Stimulated activated CD4-positive, alpha-beta T cell treated with anti-CD3 and anti-CD28 coated beads, TNF-alpha, amount 100 ng/mL, for 4 hours (primary cell): Measurements from ENCODE around the gene CD209.

Source experiments
- DNase-seq, 3 experiments: peaks; one replicate each; pipeline ENCODE4 v3.0.0-alpha.2; 2020; ENCODE audit warnings: low read depth in 3 of 3

The CD209 gene

DNA sequence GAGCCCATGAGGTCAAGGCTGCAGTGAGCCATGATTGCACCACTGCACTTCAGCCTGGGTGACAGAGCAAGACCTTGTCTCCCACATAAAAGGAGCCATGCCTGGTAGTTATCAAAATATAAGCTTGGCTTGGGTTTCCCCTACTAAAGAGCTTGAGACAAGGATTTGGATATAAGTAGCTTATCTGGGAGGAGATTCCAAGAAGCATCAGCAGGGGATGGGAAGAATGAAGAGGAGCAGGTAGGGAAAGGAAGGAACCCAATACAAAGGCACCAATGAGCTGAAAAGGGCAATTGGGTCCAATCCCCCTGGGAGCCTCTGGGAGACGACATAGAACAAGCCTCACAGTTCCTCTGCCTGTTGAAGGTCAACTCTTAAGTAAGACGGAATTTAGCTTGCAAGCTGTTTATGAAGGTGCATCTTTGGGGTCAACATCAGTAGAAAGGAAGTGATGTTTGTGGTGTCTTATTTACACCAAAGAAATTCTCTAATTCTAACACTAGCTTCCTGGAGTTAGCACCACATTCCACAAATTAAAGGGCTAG lies 8.1 kb downstream of the CD209 start:
- DNase-seq: no peak

DNA sequence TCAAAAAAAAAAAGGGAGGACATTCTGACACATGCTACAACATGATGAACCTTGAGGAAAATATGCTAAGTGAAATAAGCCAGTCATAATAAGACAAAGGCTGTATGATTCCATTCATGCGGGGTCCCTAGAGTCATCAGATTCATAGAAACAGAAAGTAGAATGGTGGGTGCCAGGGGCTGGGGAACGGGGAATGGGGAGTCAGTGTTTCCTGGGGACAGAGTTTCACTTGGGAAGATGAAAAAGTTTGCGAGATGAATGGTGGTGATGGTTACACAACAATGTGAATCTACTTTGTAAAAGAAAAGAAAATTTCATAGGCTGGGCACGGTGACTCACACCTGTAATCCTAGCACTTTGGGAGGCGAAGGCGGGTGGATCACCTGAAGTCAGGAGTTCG lies 9.3 kb downstream of the CD209 start:
- no peak for DNase-seq

DNA sequence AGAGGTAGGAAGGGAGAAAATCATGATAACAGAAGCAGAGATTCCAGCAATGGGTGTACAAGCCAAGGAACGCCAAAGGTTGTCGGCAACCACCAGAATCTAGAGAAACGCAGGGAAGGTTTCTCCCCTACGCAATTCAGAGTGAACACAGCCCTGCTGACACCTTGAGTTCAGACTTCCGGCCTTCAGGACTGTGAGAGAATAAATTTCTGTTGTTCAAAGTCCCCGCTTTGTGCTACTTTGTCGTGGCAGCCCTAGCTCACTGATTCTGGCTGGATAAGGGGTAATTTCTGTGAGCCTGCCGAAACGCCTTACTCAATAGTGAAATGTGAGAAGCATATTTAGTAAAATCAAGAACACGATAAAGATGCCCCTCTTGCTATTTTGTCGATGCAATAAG lies 10.1 kb downstream of the CD209 start:
- DNase-seq: no peak

DNA sequence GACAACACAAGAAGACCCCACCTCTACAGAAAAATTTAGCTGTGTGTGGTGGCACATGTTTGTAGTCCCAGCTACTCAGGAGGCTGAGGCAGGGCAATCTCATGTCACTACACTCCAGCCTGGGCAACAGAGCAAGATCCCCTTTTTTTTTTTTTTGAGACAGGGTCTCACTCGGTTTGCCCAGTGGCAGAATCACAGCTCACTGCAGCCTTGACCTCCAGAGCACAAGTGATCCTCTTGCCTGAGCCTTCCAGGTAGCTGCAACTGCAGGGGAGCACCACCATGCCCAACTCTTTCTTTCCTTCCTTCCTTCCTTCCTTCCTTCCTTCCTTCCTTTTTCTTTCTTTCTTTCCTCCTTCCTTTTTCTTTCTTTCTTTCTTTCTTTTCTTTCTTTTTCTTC lies 11.2 kb downstream of the CD209 start:
- no peak for DNase-seq

DNA sequence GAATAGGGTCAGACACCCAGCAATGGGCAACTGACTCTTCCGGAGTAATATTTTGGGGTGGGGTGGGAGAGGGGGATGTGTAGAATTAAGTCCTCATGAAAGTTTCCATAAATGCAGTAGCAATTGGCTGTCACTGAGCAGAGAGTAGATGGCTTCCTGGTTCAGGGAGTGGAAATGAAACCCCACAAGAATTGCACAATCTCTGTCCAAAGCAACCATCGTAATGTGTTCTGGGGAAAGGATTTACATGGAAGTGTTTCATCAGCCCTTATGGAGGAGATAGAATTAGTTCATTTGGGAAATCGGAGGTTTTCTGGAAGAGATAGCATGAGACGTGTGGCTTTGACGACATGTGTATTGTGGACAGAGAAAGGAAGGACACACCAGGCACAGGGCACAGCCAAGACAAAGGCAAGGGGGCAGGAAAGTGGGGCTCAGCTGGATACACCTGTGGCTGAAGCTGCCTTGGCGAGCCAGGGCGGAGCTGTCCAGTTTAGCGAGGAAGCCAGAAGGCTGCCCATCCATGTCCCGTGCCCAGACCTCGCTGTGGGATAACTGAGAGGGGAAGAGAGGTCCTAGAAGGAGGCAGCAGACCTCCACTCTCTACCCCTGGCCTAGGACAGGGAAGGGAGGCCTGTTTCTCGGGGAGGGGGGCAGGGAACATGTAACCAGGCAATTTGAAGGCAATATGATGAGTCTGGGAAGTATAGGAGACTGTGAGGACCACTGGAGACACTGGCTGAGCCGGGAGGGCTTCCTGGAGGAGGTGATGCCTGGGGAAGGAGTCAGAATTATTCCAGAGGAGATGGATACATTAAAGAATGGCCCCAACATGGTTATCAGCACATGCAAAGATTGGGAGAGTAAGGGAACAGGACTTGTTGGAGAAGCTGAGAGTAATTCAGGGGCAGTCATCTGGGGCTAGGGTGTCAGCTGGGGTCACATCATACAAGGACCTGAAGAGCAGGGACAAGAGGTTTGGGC lies 12.8 kb downstream of the CD209 start:
- no peak for DNase-seq

DNA sequence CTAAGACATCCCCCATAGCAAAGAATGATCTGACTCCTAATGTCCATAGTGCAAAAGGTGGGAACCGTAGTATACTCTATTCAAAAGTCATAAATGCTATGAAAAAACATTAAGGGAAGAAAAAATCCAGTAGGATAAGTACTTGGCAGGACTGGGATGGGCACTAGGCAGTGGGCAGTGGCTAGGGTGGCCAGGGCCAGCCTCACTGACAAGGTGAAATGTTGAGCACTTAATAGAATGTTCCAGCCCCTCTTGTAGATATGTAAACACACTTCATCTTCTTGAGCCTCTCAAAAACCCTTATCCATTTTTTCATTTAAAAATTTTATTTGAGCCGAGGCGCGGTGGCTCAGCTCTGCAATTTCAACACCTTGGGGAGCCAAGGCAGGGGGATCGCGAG lies 14.0 kb downstream of the CD209 start:
- no peak for DNase-seq

DNA sequence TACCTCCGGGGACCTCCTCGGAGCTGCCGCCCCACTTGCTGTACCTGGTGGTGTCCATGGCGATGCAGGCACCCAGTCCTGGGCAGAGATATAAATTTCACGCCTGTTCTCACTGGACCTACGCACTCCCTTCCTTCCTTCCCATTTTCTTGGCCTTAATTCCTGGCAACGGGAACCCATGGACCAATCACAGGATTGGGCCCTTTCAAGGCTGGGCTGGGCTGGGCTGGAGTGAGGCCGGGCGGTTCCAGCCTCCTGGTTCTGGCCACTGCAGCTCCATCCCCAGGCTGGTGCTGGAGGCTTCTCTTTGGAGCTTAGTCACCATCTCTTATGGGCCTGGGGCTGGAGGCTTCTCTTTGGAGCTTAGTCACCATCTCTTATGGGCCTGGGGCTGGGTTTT lies 15.3 kb downstream of the CD209 start, which contains the start of gene CLEC4G:
Gene CLEC4G, minus strand, starts transcription at position 66 of the 400 bp plus-strand sequence. Its CDS starts 8 bp downstream, at position 58.
- no peak for DNase-seq

DNA sequence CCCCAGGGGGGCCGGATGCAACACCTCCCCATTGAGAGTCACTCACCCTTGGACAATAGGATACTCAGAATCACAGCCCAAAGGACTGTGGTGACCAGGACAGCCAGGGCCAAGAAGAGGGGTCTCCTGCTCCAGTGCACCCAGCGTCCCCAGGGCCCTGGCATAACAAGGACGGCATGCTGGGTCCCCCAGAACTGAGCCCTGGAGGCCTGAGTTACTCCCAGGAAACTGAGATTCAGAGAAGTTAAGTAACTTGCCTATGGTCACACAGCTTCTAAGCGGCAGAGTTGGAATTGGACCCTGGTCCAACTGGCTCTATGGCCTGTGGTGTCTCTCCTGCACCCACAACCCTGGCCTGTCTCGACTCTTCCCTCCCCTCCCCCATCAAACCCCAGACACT lies 15.7 kb downstream of the CD209 start:
- no peak for DNase-seq

DNA sequence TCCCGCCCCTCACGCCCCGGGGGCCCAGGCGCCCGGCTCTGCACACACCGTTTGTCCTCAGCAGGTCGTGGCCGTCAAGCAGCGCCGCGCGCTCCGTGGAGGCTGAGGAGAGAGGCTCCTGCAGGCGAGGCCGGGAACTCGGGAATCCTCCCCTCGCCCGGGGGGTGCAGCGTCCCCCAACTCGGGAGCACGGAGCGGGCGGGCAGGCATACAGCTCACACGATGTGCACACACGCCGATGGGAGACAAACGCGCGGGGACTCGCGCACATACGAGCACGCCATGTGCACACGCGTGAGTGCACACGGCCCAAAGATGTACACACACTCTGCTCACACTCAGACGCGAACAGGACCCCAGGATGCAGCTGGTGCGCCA lies 16.1 kb downstream of the CD209 start:
- DNase-seq: no peak

DNA sequence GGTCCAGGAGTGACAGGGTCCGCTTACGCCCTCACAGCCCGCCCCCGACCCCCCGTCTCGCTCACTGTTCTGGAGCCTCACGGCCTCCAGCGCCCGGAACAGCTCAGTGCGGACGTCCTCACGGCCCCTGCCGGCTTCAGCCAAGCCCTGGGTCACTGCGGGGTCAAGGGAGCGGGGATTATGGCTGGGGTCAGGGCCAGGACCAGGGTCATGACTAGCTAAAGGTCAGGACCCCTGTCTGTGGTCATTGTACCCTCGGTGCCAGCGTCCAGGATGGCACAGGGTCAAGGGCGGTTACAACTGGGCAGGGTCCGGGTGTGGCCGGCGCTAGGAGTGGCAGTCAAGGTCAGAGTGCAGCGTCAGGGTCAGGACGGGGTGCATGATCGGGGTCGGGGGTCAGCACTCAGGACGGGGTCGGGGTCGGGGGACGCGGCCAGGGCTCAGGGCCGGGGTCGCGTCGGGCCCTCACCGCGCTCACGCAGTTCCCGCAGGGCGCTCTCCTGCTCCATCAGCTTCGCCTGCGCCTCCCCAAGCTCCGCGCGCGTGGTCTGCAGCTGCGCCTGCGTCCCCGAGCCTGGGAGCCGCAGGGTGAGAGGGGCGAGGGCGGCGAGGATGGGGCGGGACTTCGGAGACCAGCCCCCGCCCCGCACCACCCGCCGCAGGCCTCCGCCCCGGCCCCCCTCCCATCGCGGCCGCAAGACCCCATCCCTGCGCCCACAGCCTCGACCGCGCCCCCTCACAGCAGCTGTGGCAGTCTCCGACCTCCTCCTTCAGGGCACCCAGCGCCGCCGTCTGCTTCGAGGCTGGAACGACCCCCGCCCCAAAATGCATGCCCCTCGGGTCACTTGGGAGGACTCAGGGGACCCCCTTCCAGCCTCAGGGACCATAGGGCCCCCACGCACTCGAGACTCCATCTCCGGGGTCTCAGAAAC lies 16.8 kb downstream of the CD209 start:
- DNase-seq: no peak

DNA sequence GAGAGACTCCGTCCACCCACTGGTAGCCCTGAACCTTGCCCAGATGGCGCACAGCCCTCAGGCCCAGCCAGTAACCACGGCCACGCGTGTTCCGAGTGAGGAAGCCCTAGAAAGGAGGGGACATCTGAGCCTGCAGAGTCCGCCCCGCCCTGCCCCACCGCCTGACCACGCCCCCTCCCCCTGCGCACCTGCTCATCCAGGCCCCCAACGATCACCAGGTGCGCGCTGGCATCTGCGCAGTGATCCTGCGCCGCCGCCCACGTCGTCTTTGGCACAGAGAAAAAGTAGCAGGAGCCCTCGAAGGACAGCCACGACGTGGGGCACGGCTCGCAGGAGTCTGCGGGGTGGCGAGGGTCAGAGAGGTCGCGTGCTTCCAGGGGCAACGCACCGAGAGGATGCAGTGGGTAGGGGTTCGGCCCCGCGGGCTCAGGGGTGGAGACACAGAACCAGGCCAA lies 17.5 kb downstream of the CD209 start:
- DNase-seq: no peak

DNA sequence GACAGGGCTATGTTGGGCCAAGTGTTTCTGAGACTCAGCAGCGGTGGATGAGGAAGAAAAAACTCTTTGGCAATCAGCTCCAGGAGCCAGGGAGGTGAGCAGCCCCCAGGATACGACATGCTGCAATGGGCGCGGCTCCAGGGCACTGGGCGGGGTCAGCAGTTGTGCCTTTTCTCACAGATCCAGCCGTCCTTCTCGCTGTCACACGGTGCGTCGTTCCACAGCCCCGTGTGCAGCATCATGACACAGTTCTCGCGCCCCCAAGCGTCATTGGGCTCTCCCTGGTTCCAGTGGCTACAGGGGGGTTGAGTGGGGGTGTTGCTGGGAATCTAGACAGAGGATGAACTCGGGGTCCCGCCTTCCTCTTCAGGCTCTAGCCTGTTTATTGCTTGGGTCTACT lies 18.1 kb downstream of the CD209 start:
- DNase-seq: no peak

DNA sequence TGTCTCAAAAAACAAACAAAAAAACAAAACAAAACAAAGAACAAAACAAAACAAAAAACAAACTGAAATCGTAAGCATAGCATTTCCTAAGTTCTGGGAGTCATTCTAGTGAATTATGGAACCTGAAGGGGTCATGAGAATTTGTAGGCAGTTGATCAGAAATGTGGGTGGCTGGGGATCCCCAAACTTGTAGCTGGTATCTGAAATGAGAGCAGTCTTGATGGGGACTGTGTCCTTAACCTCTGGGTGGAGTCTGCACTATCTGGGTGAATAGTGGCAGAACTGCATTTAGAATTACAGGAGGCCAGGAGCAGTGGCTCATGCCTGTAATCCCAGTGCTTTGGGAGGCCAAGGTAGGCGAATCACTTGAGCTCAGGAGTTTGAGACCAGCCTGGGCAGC lies 21.5 kb downstream of the CD209 start:
- DNase-seq: no peak

DNA sequence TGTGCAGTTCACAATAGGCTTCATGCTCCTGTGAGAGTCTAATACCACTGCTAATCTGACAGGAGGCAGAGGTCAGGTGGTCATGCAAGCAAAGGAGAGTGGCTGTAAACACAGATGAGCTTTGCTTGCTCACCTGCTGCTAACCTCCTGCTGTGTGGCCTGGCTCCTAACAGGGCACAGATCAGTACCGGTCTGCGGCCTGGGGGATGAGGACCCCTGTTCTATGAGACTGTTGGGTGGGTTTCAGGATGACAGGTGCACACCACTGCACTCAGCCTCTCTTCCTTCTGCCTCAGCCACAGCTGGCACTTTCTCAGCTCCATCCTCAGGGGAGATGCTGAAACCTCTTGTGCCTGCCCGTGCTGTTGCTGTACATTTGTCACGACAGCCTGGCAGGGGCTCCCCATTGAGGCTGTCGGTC lies 25.1 kb downstream of the CD209 start:
- no peak for DNase-seq

DNA sequence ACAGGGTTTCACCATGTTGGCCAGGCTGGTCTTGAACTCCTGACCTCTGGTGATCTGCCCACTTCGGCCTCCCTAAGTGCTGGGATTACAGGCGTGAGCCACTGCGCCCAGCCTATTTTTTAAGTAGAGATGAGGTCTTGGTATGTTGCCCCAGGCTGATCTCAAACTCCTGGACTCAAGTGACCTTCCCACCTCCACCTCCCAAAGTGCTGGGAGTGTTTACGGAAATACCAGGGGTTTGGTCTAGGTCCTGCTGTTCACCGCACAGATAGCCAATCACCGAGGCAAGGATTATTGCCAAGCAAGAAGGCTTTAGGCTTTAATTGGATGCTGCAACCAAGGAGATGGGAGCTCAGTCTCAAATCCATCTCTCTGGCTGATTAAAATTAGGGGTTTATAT lies 27.0 kb downstream of the CD209 start:
- no peak for DNase-seq

DNA sequence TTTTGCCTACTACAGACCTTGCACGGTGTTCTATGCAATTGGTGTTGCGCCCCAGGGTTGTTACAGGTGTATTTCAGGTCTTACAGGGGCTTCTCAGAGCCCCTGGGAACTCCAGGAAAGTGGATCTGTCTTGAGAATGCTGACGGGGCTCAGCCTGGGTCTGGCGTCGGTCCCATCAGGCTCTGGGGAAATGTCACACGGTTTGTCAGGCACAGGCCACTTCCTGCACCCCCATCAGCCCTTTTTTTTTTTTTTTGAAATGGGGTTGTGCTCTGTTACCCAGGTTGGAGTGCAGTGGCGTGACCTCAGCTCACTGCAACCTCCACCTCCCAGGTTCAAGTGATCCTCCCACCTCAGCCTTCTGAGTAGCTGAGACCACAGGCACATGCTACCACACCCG lies 28.7 kb downstream of the CD209 start:
- DNase-seq: no peak

DNA sequence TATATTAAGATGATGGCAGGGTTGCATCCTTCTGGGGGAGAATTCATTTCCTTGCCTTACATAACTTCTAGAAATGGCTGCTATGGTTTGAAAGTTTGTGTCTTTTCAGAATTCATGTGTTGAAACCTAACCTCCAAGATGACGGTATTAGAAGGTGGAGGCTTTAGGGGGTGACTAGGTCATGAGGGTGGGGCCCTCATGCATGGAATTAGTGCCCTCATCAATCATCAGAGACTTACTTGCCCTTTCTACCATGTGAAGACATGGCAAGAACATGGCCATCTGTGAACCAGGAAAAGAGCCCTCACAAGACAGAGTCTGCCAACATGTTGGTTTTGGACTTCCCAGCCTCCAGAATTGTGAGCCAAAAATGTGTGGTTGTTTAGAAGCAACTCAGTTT lies 30.6 kb downstream of the CD209 start:
- DNase-seq: no peak

DNA sequence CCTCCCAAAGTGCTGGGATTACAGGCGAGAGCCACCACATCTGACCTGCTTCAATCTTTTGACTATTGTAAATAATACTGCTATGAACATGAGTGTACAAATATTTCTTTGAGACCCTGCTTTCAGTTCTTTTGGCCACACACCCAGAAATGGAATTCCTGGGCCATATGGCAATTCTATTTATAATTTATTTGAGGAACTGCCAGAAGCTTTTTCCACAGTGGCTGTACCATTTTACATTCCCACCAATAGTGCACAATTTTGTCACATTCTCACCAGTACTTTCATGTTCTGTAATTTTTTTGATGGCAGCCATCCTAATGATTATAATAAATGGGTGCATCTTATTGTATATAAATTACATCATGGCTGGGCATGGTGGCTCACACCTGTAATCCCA lies 31.7 kb downstream of the CD209 start:
- no peak for DNase-seq

DNA sequence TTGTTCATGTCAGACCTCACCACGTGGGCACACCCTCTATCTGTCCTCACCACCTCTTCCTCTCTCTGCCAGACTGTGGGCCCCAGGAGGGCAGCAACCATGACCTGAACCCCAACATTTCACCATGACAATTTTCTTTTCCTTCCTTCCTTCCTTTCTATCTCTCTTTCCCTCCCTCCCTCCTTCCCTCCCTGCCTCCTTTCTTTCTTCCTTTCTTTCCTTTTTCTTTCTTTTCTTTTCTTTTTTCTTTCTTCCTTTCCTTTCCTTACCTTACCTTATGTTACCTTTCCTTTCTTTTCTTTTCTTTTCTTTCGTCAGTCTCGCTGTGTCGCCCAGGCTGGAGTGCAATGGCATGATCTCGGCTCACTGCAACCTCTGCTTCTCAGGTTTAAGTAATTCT lies 36.7 kb downstream of the CD209 start:
- DNase-seq: no peak

DNA sequence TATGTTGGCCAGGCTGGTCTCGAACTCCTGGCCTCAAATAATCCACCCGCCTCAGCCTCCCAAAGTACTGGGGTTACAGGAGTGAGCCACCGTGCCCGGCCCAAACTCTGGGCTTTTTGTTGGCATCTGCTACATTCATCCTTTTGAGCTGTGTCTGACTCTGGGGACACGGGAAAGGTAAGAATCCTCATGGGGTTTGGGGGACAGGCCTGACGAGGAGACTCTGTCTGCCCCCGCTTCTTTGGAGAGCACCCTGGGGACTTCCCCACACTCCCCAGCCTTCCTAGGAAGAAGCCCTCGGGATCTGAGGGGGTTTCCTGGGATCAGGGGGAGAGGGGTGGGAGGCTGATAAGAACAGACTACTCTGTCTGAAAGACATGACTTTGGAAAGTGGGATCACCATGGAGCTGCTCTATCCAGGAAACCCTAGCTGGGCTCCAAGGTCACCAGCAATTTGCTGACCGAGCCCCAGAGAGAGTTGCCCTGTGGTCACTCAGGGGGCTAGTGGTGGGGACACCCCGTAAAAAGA lies 37.3 kb downstream of the CD209 start:
- DNase-seq: no peak

DNA sequence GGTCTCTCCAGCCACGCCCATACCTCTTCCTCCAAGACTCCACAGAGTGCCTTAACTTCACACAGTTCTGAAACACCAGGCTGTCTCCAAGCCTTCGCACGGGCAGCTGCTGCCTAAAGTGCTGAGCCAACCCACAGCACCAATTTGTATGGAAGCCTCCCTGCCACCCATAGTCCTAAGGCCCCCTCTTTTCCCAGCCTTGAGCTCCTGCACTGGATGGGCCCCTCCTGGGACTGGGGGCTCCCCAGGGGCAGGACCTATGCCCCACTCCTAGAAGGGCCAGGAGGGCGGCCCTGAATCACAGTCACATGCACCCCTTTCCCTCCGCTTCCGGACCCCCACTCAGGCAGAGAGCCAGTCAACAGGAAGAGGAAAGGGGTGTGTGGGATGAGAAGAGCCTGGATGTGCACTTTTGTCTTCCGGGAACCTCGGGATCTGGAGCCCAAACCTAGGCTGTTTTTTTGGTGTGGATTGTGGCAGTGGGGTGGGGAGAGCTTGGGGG lies 40.3 kb downstream of the CD209 start:
- DNase-seq: no peak
